Thoracic aorta (tissue), 2 donors: Measurements from ENCODE around the gene PCNX2. TPM values are rescaled to one million over a fixed set of nuclear protein-coding genes. Genes with fewer than 3 reads are reported as not detected.

ENCODE experiments used
- ATAC-seq: fragments of 150-250 bp; one replicate; pipeline ENCODE4 v1.8.0; 2017; ENCODE audit warnings: low read depth; ENCODE audit not compliant: insufficient number of reproducible peaks, low FRiP score
- DNase-seq: peaks from one replicate; pipeline ENCODE4 v3.0.0-alpha.2; 2020; ENCODE audit warnings: low spot score
- H3K27ac ChIP-seq, 2 donors: fragments of 200-600 bp; sonication (generic); 1 replicate in 1 of 2; 2 replicates in 1 of 2; pipeline ENCODE4 v1.5.1; 2016; ENCODE audit warnings: mild to moderate bottlenecking in 2 of 2, moderate library complexity in 2 of 2
- H3K27me3 ChIP-seq: fragments of 200-600 bp; sonication (generic); replicated peaks from 2 replicates; pipeline ENCODE4 v1.6.0; 2016; ENCODE audit warnings: mild to moderate bottlenecking; ENCODE audit not compliant: insufficient read depth
- H3K36me3 ChIP-seq: fragments of 200-600 bp; sonication (generic); one replicate; pipeline ENCODE4 v1.5.1; 2016
- H3K4me1 ChIP-seq, 2 donors: fragments of 200-600 bp; sonication (generic); 1 replicate in 1 of 2; 2 replicates in 1 of 2; pipeline versions ENCODE4 v1.5.1 to v1.6.0; 2016; ENCODE audit warnings: low read depth in 2 of 2, mild to moderate bottlenecking in 1 of 2; ENCODE audit not compliant: control insufficient read depth in 1 of 2
- H3K4me3 ChIP-seq: fragments of 200-600 bp; sonication (generic); 2 replicates; pipeline ENCODE4 v1.5.1; 2016; ENCODE audit warnings: mild to moderate bottlenecking
- H3K9me3 ChIP-seq: fragments of 200-600 bp; sonication (generic); 2 replicates; pipeline ENCODE4 v1.5.1; 2016
- total RNA-seq, 2 donors: library from RNA; depleted of rRNA; stranded (reverse); fragments of >200 nt; gene quantifications; one replicate each; pipeline versions ENCODE4 v1.1.0 to v1.2.3, GENCODE V29; 2016
- TF ChIP-seq, protein P1 (sequence below): fragments of 200-600 bp; sonication (generic); IDR thresholded peaks from one replicate; pipeline ENCODE4 v1.5.1; 2019; ENCODE audit warnings: antibody characterized with exemption

Gene PCNX2
- total RNA-seq, 2 donors from 2014 or later: 13.6 to 14.8 TPM

DNA sequence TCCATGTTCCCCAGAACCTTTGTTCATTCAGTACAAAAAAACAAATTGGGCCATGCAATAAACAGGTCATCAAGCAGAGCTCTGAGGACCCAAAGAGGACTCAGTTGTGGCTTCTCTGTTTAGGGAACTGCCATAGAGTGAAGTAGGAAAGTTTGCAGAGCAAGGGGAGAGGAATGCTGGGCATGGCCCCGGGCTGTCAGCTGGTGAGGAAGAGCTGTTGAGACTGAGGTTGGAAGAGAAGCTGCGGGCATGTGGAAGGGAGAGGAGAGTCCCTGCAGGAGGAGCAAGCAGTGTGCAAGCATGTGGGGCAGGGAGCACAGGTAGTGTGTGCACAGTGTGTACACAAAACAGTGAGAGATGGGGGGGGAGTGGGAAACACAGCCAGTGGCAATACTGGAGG lies 273.3 kb downstream of the PCNX2 start:
- DNase-seq (no peak), ATAC-seq (no peak)
- no peak overlapping the region for H3K4me3 ChIP-seq
- TF ChIP-seq, protein P1, sequence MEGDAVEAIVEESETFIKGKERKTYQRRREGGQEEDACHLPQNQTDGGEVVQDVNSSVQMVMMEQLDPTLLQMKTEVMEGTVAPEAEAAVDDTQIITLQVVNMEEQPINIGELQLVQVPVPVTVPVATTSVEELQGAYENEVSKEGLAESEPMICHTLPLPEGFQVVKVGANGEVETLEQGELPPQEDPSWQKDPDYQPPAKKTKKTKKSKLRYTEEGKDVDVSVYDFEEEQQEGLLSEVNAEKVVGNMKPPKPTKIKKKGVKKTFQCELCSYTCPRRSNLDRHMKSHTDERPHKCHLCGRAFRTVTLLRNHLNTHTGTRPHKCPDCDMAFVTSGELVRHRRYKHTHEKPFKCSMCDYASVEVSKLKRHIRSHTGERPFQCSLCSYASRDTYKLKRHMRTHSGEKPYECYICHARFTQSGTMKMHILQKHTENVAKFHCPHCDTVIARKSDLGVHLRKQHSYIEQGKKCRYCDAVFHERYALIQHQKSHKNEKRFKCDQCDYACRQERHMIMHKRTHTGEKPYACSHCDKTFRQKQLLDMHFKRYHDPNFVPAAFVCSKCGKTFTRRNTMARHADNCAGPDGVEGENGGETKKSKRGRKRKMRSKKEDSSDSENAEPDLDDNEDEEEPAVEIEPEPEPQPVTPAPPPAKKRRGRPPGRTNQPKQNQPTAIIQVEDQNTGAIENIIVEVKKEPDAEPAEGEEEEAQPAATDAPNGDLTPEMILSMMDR: no peak
- H3K36me3 ChIP-seq: no peaks in the 10 kb centered on the region
- no peaks in the 10 kb centered on the region for H3K27me3 ChIP-seq
- no peaks in the 10 kb centered on the region for H3K4me1 ChIP-seq
- no peaks in the 10 kb centered on the region for H3K9me3 ChIP-seq
- H3K27ac ChIP-seq: no peak overlapping the region

GRCh38 chr1:233020426-233020825 lies 275.1 kb downstream of the PCNX2 start:
- H3K4me1 ChIP-seq: no peaks in the 10 kb centered on the region
- ATAC-seq (no peak), DNase-seq (no peak)
- H3K4me3 ChIP-seq: no peak overlapping the region
- H3K27me3 ChIP-seq: no peaks in the 10 kb centered on the region
- no peak overlapping the region for H3K27ac ChIP-seq
- H3K36me3 ChIP-seq: no peaks in the 10 kb centered on the region
- TF ChIP-seq, protein P1: no peak
- H3K9me3 ChIP-seq: no peaks in the 10 kb centered on the region

GRCh38 chr1:233019778-233020325 lies 275.7 kb downstream of the PCNX2 start:
- TF ChIP-seq, protein P1: no peak
- H3K9me3 ChIP-seq: no peaks in the 10 kb centered on the region
- ATAC-seq (no peak), DNase-seq (no peak)
- no peaks in the 10 kb centered on the region for H3K4me1 ChIP-seq
- H3K27me3 ChIP-seq: no peaks in the 10 kb centered on the region
- H3K36me3 ChIP-seq: no peaks in the 10 kb centered on the region
- no peak overlapping the region for H3K4me3 ChIP-seq
- no peak overlapping the region for H3K27ac ChIP-seq

- H3K36me3 ChIP-seq: no peaks in the 10 kb centered on the region
- DNase-seq: no peak
- no peak overlapping the region for H3K4me3 ChIP-seq
- no peak overlapping the region for H3K27ac ChIP-seq
- H3K9me3 ChIP-seq: no peaks in the 10 kb centered on the region
- ATAC-seq: no peak
- no peaks in the 10 kb centered on the region for H3K4me1 ChIP-seq
- TF ChIP-seq, protein P1: no peak
- H3K27me3 ChIP-seq: no peaks in the 10 kb centered on the region
Observed at GRCh38 chr1:233019083-233019482, 276.4 kb downstream of the PCNX2 start.

GRCh38 chr1:233016798-233017197 lies 278.7 kb downstream of the PCNX2 start:
- TF ChIP-seq, protein P1: no peak
- Histone ChIP-seq H3K27ac (no peak overlapping the region), H3K4me3 (no peak overlapping the region), H3K9me3 (no peaks in the 10 kb centered on the region), H3K36me3 (no peaks in the 10 kb centered on the region), H3K27me3 (no peaks in the 10 kb centered on the region), H3K4me1 (no peaks in the 10 kb centered on the region)
- DNase-seq: no peak
- no peak for ATAC-seq
